22Rv1 (cell line): ENCODE results near the gene UBN1.
"Not testable (repeated sequence)": the region's sequence is repeated elsewhere in the genome, so short reads cannot be mapped to it uniquely, and the experiment has no call there.

Source experiments
- H3K27ac ChIP-seq: fragments of 450-650 bp; 2 replicates; pipeline ENCODE4 v1.5.1; 2017
- ZFX ChIP-seq: fragments of 450-650 bp; IDR thresholded peaks from 2 replicates; pipeline ENCODE4 v1.6.1; 2017; ENCODE audit warnings: antibody characterized with exemption, borderline replicate concordance
- TF ChIP-seq, protein P1 (sequence below): fragments of 450-650 bp; IDR thresholded peaks from 2 replicates; pipeline ENCODE4 v1.5.1; 2017; ENCODE audit warnings: mild to moderate bottlenecking

UBN1 gene

DNA sequence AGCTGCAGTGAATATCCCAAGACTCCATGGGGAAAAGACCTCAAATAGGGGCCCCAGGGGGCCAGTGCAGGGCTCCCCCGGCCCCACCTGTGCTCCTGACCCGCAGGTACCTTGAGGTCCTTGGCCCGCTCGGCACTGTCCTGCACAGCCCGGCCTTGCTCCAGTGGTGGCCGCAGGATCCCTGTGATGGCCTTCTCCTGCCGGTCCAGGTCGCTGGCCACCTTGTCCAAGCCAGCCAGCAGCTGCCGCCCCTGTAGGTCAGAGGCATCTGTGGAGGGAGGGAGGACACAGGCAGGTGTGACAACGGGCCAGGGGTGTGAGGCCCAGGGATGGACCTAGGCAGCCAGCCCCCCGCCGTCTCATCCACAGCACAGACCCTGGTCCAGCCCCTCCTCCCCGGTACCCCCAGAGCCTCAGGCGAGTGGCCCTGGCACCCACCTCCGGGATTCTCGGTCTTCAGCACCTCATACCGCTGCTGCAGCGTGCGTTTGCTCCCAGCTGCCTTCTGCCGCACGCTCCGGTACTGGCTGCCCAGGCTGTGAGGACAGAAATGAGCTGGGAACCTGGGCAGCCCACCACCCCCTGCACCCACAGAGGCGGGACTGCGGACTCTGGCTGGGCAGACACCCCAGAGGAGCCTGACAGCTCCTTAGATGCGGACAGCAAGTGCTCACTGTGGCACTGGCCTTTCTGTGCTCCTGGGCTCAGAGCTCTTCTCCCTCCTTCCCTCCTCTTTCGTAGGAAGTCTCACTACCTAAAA lies 46.0 kb downstream of the UBN1 start:
- H3K27ac ChIP-seq, result no peak overlapping the region
- no peak for TF ChIP-seq ZFX
- TF ChIP-seq, protein P1, sequence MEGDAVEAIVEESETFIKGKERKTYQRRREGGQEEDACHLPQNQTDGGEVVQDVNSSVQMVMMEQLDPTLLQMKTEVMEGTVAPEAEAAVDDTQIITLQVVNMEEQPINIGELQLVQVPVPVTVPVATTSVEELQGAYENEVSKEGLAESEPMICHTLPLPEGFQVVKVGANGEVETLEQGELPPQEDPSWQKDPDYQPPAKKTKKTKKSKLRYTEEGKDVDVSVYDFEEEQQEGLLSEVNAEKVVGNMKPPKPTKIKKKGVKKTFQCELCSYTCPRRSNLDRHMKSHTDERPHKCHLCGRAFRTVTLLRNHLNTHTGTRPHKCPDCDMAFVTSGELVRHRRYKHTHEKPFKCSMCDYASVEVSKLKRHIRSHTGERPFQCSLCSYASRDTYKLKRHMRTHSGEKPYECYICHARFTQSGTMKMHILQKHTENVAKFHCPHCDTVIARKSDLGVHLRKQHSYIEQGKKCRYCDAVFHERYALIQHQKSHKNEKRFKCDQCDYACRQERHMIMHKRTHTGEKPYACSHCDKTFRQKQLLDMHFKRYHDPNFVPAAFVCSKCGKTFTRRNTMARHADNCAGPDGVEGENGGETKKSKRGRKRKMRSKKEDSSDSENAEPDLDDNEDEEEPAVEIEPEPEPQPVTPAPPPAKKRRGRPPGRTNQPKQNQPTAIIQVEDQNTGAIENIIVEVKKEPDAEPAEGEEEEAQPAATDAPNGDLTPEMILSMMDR, result no peak

DNA sequence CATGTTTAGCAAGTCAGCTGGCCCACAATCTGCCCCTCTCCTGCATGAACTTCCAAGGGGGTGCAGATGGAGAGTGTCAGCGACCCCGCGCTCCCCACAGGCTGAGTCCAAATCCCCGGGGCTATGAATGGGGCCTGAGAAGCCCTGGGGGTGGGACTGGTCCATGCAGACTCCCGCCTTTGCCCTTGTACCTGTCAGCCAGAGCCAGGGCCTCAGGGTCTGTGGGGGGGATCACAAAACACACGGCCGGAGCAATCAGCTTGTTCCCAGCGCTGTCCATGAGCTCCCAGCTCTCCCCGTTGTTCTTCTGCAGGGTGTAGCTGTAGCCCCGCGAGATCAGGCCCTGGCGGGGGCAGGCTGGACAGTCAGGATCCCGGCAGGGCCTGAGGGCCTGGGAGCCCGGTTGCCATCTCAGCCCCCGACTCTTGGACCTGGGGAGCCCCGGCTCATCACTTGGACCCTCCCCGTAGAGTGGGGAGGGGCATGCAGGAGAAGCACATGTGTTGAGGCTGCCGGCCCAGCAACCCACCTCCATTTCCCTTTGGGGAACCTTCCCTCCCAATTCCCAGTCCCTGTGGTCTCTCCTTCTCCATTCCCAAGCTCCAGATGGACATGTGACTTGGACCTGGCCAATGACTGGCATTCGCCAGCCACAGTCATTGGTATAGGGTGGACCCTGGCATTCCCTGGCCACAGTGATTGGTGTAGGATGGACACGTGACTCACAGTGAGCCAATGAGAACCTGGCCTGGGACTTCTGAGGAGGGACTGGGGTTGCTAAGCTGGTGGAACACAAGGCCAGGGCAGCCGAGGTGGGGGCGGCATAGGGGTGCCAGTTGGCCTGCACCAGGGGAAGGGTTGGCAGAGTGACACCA lies 47.2 kb downstream of the UBN1 start:
- TF ChIP-seq, protein P1, result no peak
- TF ChIP-seq ZFX, result no peak
- no peak overlapping the region for H3K27ac ChIP-seq

DNA sequence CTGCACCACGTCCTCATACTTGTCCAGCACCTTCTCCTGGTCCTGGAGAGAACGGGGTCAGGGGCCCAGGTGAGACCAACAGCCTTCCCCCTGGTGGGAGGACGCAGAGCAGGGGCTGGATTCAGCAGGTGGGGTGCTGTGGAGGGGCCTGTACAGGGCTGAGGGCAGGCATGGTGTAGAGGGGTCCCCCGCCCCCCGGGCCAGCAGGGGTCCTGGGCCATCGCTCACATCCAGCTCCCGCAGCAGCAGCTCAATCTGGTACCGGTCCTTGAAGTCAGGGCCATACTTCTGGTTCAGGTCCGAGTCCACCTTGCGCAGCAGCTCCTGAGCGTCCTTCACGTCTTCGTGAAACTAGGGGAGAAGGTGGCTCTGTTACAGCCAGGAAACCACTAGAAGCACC lies 48.1 kb downstream of the UBN1 start:
- H3K27ac ChIP-seq, result no peak overlapping the region
- TF ChIP-seq ZFX, result no peak
- TF ChIP-seq, protein P1, result no peak

DNA sequence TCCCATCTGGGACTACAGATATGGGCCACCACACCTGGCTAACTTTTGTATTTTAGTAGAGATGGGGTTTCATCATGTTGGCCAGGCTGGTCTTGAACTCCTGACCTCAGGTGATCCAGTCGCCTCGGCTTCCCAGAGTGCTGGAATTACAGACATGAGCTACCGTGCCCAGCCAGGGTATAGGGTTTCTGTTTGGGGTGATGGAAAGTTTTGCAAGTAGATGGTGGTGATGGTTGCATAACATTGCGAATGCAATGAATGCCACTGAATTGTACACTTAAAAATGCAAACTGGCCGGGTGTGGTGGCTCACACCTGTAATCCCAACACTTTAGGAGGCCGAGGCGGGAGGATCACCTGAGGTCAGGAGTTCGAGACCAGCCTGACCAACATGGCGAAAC lies 49.5 kb downstream of the UBN1 start:
- not testable (repeated sequence) for H3K27ac ChIP-seq

DNA sequence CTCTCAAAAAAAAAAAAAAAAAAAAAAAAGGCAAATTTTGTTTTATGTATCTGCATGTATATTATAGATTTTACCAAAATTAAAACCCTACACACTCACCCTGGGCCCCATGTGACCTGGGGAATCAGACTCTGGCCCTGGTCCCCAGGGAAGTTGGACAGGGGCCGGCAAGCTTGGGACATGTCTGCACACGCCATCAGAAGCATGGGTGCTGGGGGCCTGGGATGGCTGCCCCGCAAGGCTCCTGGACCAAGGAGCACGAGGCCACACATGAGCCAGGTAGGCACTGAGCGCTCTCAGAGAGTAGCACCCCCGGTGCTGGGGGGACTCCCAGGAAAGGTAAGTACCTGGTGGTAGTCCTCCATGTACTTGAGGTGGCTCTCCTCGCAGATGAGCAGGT lies 50.0 kb downstream of the UBN1 start:
- TF ChIP-seq, protein P1, result no peak
- no peak for TF ChIP-seq ZFX
- no peak overlapping the region for H3K27ac ChIP-seq

DNA sequence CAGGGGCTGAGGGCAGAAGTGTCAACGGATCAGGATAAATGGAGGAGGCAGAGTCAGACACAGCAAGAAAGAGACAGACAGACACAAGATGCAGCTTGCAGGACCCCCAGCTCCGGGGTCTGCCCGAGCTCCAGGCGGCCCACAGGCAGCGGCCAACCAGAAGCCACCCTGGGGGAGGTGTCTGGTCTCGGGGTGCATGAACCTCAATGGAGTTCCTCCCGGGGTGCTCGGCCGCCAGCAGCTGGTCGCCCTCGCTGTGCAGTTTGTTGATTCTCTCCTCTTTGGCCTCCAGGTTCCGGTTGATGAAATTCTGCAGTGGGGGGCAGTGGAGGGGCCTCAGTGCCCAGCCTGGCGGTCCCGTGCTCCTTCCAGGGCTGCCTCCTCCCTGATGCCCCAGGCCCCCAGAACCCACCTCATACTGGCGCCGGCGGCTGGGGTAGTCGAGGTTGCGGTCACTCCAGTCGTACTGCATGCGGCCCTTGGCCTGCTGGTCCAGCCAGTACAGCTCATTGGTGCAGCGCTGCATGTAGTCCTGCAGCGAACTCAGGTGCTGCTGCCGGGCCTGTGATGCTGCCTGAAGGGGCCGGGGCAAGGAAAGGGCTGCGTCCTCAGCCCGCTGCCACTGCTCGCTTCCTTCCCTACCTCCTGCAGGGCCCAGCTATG lies 51.7 kb downstream of the UBN1 start:
- TF ChIP-seq, protein P1, result no peak
- TF ChIP-seq ZFX, result no peak
- H3K27ac ChIP-seq, result no peak overlapping the region

DNA sequence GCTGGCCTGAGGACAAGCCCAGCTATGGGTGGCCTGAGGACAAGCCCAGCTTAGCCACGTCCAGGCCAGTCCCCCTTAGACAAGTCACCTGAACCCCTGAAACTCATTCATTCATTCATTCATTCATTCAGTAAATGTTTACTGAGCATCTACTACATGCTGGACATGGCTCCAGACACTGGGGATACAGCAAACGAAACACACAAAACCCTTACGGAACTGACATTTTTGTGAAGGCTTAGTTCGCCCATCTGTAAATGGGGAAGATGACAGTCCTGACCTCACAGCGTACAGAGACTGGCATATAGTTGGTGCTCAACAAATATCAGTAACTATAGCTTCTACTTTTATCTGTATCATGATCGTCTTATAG lies 52.2 kb downstream of the UBN1 start:
- TF ChIP-seq, protein P1, result no peak
- no peak for TF ChIP-seq ZFX
- no peak overlapping the region for H3K27ac ChIP-seq
